B cell (primary cell): ENCODE measurements around the gene PCNX4.

Experiments used
- CTCF ChIP-seq: fragments of 200-600 bp; IDR thresholded peaks from one replicate; pipeline ENCODE4 v1.8.0; 2022; ENCODE audit warnings: antibody characterized with exemption, mild to moderate bottlenecking
- EZH2 ChIP-seq: IDR thresholded peaks from 2 replicates; pipeline ENCODE4 v1.6.1; 2012; ENCODE audit warnings: borderline replicate concordance, low read depth, mild to moderate bottlenecking, moderate library complexity, low read length; ENCODE audit not compliant: insufficient read depth, poor library complexity, severe bottlenecking

- TF ChIP-seq EZH2 (no peak), CTCF (no peak)
These were observed 2.5 kb upstream of the PCNX4 start for GRCh38 chr14:60089221-60089620.
